ENCODE data around the gene FBXO36. TPM values are rescaled to one million over a fixed set of nuclear protein-coding genes. Genes with fewer than 3 reads are reported as not detected.
A peak's percentile ranks its signal among the peaks of the same experiment; 100 is the strongest.
"Not testable (repeated sequence)": the region's sequence is repeated elsewhere in the genome, so short reads cannot be mapped to it uniquely, and the experiment has no call there.

The FBXO36 gene
- total and polyA plus RNA-seq, 2 experiments from 2014 or later: 5.3 to 6.3 TPM

- WGBS, 2 experiments (ENCODE audit: low coverage in 1 of 2, low lambda C conversion rate in 2 of 2, missing lambda C conversion rate in 2 of 2): 98% methylated on average over 3 of the region's 3 CpGs
- no peak for TF ChIP-seq EZH2 (IDR thresholded peaks at IDR 0.05; ENCODE audit: insufficient read depth, poor library complexity, severe bottlenecking)
- TF ChIP-seq EZH2phosphoT487 (IDR thresholded peaks at IDR 0.05; ENCODE audit: insufficient read depth, low read depth): no peak
- H3K4me1 ChIP-seq (ENCODE audit: insufficient read depth): peaks cover 11% of the 10 kb centered on the region; the same call in 1 of the 2 replicates
- H3K27ac ChIP-seq: no peak overlapping the region
- peaks cover 30% of the 10 kb centered on the region; the same call in 1 of the 2 replicates for H4K20me1 ChIP-seq (ENCODE audit: insufficient read depth)
- H3K27me3 ChIP-seq (replicated peaks; ENCODE audit: insufficient read depth): no peaks in the 10 kb centered on the region
- H3K4me3 ChIP-seq: no peak overlapping the region
- no peak for DNase-seq
- no peak overlapping the region for H2AFZ ChIP-seq
- no peak overlapping the region for H3K9ac ChIP-seq
- H3K4me2 ChIP-seq (ENCODE audit: unreplicated experiment): no peak overlapping the region
- H3K9me2 ChIP-seq (ENCODE audit: insufficient read depth): no peaks in the 10 kb centered on the region
- no peaks in the 10 kb centered on the region for H3K9me3 ChIP-seq (ENCODE audit: low read depth)
- peaks cover 34% of the 10 kb centered on the region for H3F3A ChIP-seq (ENCODE audit: insufficient read depth)
- H3K79me2 ChIP-seq (ENCODE audit: insufficient read depth): peaks cover 100% of the 10 kb centered on the region
- in situ Hi-C loops (cut with MboI): no loop called here
- H3K36me3 ChIP-seq (ENCODE audit: low read depth): 0 out of 2 replicates have a peak, but pooled peaks cover 5% of the 10 kb centered on the region
Measured at GRCh38 chr2:229899604-229900003, 22.7 kb upstream of the FBXO36 start.

GRCh38 chr2:229900012-229900411, 22.3 kb upstream of the FBXO36 start:
- Histone ChIP-seq H2AFZ (no peak overlapping the region), H3K27me3 (replicated peaks; ENCODE audit: insufficient read depth) (no peaks in the 10 kb centered on the region), H3K9me2 (ENCODE audit: insufficient read depth) (no peaks in the 10 kb centered on the region), H3K27ac (no peak overlapping the region), H3F3A (ENCODE audit: insufficient read depth) (peaks cover 34% of the 10 kb centered on the region), H3K4me2 (ENCODE audit: unreplicated experiment) (no peak overlapping the region), H4K20me1 (ENCODE audit: insufficient read depth) (peaks cover 26% of the 10 kb centered on the region; the same call in 1 of the 2 replicates), H3K9me3 (ENCODE audit: low read depth) (no peaks in the 10 kb centered on the region), H3K79me2 (ENCODE audit: insufficient read depth) (peaks cover 100% of the 10 kb centered on the region), H3K4me1 (ENCODE audit: insufficient read depth) (peaks cover 11% of the 10 kb centered on the region; the same call in 1 of the 2 replicates), H3K36me3 (ENCODE audit: low read depth) (0 out of 2 replicates have a peak, but pooled peaks cover 5% of the 10 kb centered on the region), H3K9ac (no peak overlapping the region), H3K4me3 (no peak overlapping the region)
- 97% methylated on average over 3 of the region's 3 CpGs for WGBS, 2 experiments (ENCODE audit: low coverage in 1 of 2, low lambda C conversion rate in 2 of 2, missing lambda C conversion rate in 2 of 2)
- in situ Hi-C loops (cut with MboI): no loop called here
- DNase-seq: no peak
- TF ChIP-seq EZH2 (IDR thresholded peaks at IDR 0.05; ENCODE audit: insufficient read depth, poor library complexity, severe bottlenecking): no peak
- no peak for TF ChIP-seq EZH2phosphoT487 (IDR thresholded peaks at IDR 0.05; ENCODE audit: insufficient read depth, low read depth)

- DNase-seq; H3K36me3 ChIP-seq (ENCODE audit: low read depth); H3K9me3 ChIP-seq (ENCODE audit: low read depth); H3K4me2 ChIP-seq (ENCODE audit: unreplicated experiment); H3K4me3 ChIP-seq; H3K27me3 ChIP-seq (replicated peaks; ENCODE audit: insufficient read depth); in situ Hi-C loops (cut with MboI); H3K27ac ChIP-seq; H3K9ac ChIP-seq; H3K9me2 ChIP-seq (ENCODE audit: insufficient read depth); H2AFZ ChIP-seq: not testable (repeated sequence)
- WGBS, 2 experiments (ENCODE audit: low coverage in 1 of 2, low lambda C conversion rate in 2 of 2, missing lambda C conversion rate in 2 of 2): 97 to 98% methylated on average over 9 of the region's 9 CpGs
- H3K4me1 ChIP-seq (ENCODE audit: insufficient read depth): peaks cover 11% of the 10 kb centered on the region; the same call in 1 of the 2 replicates
- H3F3A ChIP-seq (ENCODE audit: insufficient read depth): peaks cover 37% of the 10 kb centered on the region
- H3K79me2 ChIP-seq (ENCODE audit: insufficient read depth): peaks cover 100% of the 10 kb centered on the region
- peaks cover 25% of the 10 kb centered on the region; the same call in 1 of the 2 replicates for H4K20me1 ChIP-seq (ENCODE audit: insufficient read depth)
Measured at GRCh38 chr2:229900514-229900913, 21.8 kb upstream of the FBXO36 start.

- in situ Hi-C loops (cut with MboI): no loop called here
- H3K9me2 ChIP-seq (ENCODE audit: insufficient read depth): no peaks in the 10 kb centered on the region
- H3K9ac ChIP-seq: peak overlapping the region; percentile 51
- peaks cover 25% of the 10 kb centered on the region; the same call in 1 of the 2 replicates for H4K20me1 ChIP-seq (ENCODE audit: insufficient read depth)
- no peak overlapping the region for H3K4me3 ChIP-seq
- H3K27me3 ChIP-seq (replicated peaks; ENCODE audit: insufficient read depth): no peaks in the 10 kb centered on the region
- H3K4me2 ChIP-seq (ENCODE audit: unreplicated experiment): no peak overlapping the region
- peak; percentile 77 for DNase-seq
- H3K9me3 ChIP-seq (ENCODE audit: low read depth): no peaks in the 10 kb centered on the region
- H3K79me2 ChIP-seq (ENCODE audit: insufficient read depth): peaks cover 100% of the 10 kb centered on the region
- WGBS, 2 experiments (ENCODE audit: low coverage in 1 of 2, low lambda C conversion rate in 2 of 2, missing lambda C conversion rate in 2 of 2): 33 to 37% methylated on average over 3 of the region's 3 CpGs
- TF ChIP-seq EZH2 (IDR thresholded peaks at IDR 0.05; ENCODE audit: insufficient read depth, poor library complexity, severe bottlenecking): no peak
- TF ChIP-seq EZH2phosphoT487 (IDR thresholded peaks at IDR 0.05; ENCODE audit: insufficient read depth, low read depth): no peak
- peaks cover 38% of the 10 kb centered on the region for H3F3A ChIP-seq (ENCODE audit: insufficient read depth)
- 0 out of 2 replicates have a peak, but pooled peaks cover 5% of the 10 kb centered on the region for H3K36me3 ChIP-seq (ENCODE audit: low read depth)
- peak overlapping the region; percentile 72 for H3K27ac ChIP-seq
- peak overlapping the region; percentile 37; the same call in 1 of the 2 replicates for H2AFZ ChIP-seq
- peaks cover 11% of the 10 kb centered on the region; the same call in 1 of the 2 replicates for H3K4me1 ChIP-seq (ENCODE audit: insufficient read depth)
Measured at GRCh38 chr2:229901819-229902218, 20.5 kb upstream of the FBXO36 start.

Measured in GM23248 (cell line).